Uterus (tissue), 2 donors: ENCODE data around the gene ANKRD33B.

Experiments used
- POLR2A ChIP-seq, 2 donors: fragments of 450-650 bp; IDR thresholded peaks; one replicate each; pipeline ENCODE4 v1.6.1; 2016; ENCODE audit warnings: antibody characterized with exemption in 2 of 2, mild to moderate bottlenecking in 1 of 2, moderate library complexity in 1 of 2
- TF ChIP-seq, protein P1 (sequence below), 4 experiments: fragments of 200-600 bp in 2 of 4; fragments of 450-650 bp in 2 of 4; sonication (generic) in 2 of 4; IDR thresholded peaks; one replicate each; pipeline ENCODE4 v1.5.1; 2016 to 2019; ENCODE audit warnings: antibody characterized with exemption in 4 of 4, mild to moderate bottlenecking in 2 of 4, moderate library complexity in 1 of 4

DNA sequence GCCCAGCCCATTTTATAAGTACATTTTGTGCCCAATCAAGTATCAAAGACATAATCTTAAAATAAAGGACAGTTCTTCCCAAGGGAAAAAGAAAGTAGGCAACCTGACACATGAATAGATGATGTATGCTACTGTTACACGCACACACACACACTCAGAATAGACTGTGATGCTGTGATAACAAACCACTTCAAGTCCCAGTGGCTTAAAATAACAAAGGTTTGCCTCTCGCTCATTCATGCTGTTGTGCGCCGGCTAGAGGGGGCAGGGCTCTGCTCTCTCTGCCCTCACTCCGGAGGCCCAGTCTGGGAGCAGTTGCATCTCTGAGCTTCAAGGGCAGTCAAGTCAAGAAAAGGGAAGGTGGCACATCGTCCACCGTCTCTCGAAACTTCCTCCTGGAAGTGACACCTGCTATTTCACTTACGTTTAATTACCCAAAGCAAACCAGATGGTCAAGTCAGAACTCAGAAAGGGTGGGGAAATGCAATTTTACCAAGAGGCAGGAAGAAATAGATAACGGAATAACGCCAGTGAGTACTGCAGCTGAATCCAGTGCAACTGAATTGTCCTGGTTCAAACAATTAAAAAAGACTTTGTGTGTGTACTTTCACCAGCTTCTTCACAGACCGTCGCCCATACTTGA, 43.3 kb downstream of the ANKRD33B start:
- no peak for TF ChIP-seq POLR2A (IDR thresholded peaks at IDR 0.05)
- TF ChIP-seq, protein P1, sequence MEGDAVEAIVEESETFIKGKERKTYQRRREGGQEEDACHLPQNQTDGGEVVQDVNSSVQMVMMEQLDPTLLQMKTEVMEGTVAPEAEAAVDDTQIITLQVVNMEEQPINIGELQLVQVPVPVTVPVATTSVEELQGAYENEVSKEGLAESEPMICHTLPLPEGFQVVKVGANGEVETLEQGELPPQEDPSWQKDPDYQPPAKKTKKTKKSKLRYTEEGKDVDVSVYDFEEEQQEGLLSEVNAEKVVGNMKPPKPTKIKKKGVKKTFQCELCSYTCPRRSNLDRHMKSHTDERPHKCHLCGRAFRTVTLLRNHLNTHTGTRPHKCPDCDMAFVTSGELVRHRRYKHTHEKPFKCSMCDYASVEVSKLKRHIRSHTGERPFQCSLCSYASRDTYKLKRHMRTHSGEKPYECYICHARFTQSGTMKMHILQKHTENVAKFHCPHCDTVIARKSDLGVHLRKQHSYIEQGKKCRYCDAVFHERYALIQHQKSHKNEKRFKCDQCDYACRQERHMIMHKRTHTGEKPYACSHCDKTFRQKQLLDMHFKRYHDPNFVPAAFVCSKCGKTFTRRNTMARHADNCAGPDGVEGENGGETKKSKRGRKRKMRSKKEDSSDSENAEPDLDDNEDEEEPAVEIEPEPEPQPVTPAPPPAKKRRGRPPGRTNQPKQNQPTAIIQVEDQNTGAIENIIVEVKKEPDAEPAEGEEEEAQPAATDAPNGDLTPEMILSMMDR (IDR thresholded peaks at IDR 0.05), result no peak
